ENCODE results near the gene CYP2A6. TPM values are rescaled to one million over a fixed set of nuclear protein-coding genes. Genes with fewer than 3 reads are reported as not detected.
"Not testable (repeated sequence)": the region's sequence is repeated elsewhere in the genome, so short reads cannot be mapped to it uniquely, and the experiment has no call there.

The CYP2A6 gene
- polyA plus RNA-seq, 1 experiment = not detected

GRCh38 chr19:40888191-40888590 is 37.9 kb upstream of the CYP2A6 start:
- no peak overlapping the region for H3K4me3 ChIP-seq (ENCODE audit: low read depth, low read length)
- ChIA-PET POLR2A (no interaction called here), CTCF (no interaction called here)
- no peak overlapping the region for H3K27ac ChIP-seq (ENCODE audit: low read depth, low read length)
- H3K9me3 ChIP-seq (ENCODE audit: control insufficient read depth, insufficient read depth, low read length) = no peaks in the 10 kb centered on the region
- TF ChIP-seq, protein P1, sequence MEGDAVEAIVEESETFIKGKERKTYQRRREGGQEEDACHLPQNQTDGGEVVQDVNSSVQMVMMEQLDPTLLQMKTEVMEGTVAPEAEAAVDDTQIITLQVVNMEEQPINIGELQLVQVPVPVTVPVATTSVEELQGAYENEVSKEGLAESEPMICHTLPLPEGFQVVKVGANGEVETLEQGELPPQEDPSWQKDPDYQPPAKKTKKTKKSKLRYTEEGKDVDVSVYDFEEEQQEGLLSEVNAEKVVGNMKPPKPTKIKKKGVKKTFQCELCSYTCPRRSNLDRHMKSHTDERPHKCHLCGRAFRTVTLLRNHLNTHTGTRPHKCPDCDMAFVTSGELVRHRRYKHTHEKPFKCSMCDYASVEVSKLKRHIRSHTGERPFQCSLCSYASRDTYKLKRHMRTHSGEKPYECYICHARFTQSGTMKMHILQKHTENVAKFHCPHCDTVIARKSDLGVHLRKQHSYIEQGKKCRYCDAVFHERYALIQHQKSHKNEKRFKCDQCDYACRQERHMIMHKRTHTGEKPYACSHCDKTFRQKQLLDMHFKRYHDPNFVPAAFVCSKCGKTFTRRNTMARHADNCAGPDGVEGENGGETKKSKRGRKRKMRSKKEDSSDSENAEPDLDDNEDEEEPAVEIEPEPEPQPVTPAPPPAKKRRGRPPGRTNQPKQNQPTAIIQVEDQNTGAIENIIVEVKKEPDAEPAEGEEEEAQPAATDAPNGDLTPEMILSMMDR (IDR thresholded peaks at IDR 0.05; ENCODE audit: low read depth, low read length) = no peak
- no peak for DNase-seq (ENCODE audit: low read depth, low spot score)
- H3K27me3 ChIP-seq (ENCODE audit: control insufficient read depth, insufficient read depth, low read length) = peaks cover 2% of the 10 kb centered on the region

- H3K9me3 ChIP-seq (ENCODE audit: control insufficient read depth, insufficient read depth, low read length); CTCF ChIA-PET; DNase-seq (ENCODE audit: low read depth, low spot score); H3K4me3 ChIP-seq (ENCODE audit: low read depth, low read length); POLR2A ChIA-PET; H3K27me3 ChIP-seq (ENCODE audit: control insufficient read depth, insufficient read depth, low read length); H3K27ac ChIP-seq (ENCODE audit: low read depth, low read length): not testable (repeated sequence)
Measured at GRCh38 chr19:40884187-40884931, 34.1 kb upstream of the CYP2A6 start.

- POLR2A ChIA-PET; CTCF ChIA-PET; H3K4me3 ChIP-seq (ENCODE audit: low read depth, low read length); H3K9me3 ChIP-seq (ENCODE audit: control insufficient read depth, insufficient read depth, low read length); H3K27me3 ChIP-seq (ENCODE audit: control insufficient read depth, insufficient read depth, low read length); H3K27ac ChIP-seq (ENCODE audit: low read depth, low read length); DNase-seq (ENCODE audit: low read depth, low spot score): not testable (repeated sequence)
Measured at GRCh38 chr19:40882062-40882461, 31.8 kb upstream of the CYP2A6 start, which contains the start of gene CYP2A7. Gene CYP2A7 (minus strand): TSS chr19:40882231. CDS start chr19:40882210, 21 bp downstream.

DNA sequence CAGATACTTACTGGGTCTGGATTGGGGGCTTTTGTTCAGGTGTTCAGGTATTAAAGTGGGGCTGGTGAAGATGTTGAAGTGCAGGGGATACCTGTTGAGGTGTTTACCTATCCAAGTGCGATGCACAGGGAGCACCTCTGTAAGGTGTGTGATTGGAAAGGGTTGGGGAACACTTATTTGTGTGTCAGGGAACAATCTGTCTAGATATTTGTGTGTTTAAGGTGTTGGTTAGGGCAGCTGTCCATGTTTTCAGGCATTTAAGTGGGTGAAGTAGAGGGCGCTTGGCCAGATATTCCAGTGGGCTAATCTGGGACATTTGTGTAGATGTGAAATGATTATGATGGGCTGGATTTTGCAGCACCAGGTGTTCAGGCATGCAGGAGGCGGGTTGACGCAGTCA is 29.1 kb upstream of the CYP2A6 start:
- DNase-seq (ENCODE audit: low read depth, low spot score); H3K27me3 ChIP-seq (ENCODE audit: control insufficient read depth, insufficient read depth, low read length); H3K27ac ChIP-seq (ENCODE audit: low read depth, low read length); POLR2A ChIA-PET; CTCF ChIA-PET; H3K4me3 ChIP-seq (ENCODE audit: low read depth, low read length); H3K9me3 ChIP-seq (ENCODE audit: control insufficient read depth, insufficient read depth, low read length): not testable (repeated sequence)

DNA sequence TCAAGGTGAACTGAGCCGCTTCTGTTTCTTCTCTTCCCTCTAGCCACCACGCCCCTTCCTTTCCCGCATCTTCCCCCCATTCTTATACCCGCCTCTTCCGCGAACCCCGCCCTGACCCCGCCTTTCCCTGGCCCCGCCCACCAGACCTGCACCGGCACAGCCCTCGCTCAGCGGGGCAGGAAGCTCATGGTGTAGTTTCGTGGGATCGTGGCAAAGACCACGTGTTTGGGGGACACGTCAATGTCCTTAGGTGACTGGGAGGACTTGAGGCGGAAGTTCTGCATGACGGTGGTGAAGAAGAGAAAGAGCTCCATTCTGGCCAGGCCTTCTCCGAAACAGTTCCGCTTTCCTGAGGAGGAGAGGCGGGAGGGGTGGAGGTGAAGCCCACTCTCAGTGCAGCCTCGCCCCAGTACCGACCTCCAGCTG is 25.3 kb upstream of the CYP2A6 start:
- DNase-seq (ENCODE audit: low read depth, low spot score); H3K9me3 ChIP-seq (ENCODE audit: control insufficient read depth, insufficient read depth, low read length); H3K4me3 ChIP-seq (ENCODE audit: low read depth, low read length); H3K27ac ChIP-seq (ENCODE audit: low read depth, low read length); CTCF ChIA-PET; POLR2A ChIA-PET; H3K27me3 ChIP-seq (ENCODE audit: control insufficient read depth, insufficient read depth, low read length): not testable (repeated sequence)

DNA sequence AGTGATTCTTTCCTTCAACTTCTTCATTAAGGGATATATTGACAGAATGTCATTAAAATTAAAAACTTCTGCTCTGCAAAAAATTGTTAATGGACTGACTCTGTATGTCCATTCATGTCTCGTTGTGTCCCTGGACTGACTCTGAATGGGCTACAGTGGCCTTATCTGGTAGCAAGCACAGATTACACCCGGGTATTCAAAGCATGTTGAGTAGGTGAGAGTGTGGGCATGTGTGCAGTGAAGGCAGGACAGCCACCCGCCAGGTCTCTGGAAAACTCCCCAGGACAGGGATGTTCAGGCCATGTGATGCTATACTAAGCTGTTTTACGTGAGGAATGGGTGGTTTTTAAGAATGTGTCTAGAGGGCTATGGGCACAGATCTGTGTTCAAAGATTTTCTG is 24.6 kb upstream of the CYP2A6 start:
- DNase-seq (ENCODE audit: low read depth, low spot score); CTCF ChIA-PET; H3K27me3 ChIP-seq (ENCODE audit: control insufficient read depth, insufficient read depth, low read length); H3K9me3 ChIP-seq (ENCODE audit: control insufficient read depth, insufficient read depth, low read length); H3K4me3 ChIP-seq (ENCODE audit: low read depth, low read length); H3K27ac ChIP-seq (ENCODE audit: low read depth, low read length); POLR2A ChIA-PET: not testable (repeated sequence)

DNA sequence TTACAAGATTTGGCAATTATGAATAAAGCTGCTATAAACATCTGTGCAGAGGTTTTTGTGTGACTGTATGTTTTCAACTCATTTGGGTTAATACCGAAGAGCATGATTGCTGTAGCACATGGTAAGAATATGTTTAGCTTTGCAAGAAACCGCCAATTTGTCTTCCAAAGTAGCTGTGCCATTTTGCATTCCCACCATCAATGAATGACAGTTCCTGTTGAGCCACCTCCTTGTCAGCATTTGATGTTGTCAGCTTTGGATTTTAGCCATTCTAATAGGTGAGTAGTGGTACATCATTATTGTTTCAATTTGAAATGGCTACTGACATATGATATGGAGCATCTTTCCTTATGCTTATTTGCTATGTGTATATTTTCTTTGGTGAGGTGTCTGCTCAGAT is 23.6 kb upstream of the CYP2A6 start:
- H3K27me3 ChIP-seq (ENCODE audit: control insufficient read depth, insufficient read depth, low read length); POLR2A ChIA-PET; H3K4me3 ChIP-seq (ENCODE audit: low read depth, low read length); H3K9me3 ChIP-seq (ENCODE audit: control insufficient read depth, insufficient read depth, low read length); DNase-seq (ENCODE audit: low read depth, low spot score); CTCF ChIA-PET; H3K27ac ChIP-seq (ENCODE audit: low read depth, low read length): not testable (repeated sequence)

DNA sequence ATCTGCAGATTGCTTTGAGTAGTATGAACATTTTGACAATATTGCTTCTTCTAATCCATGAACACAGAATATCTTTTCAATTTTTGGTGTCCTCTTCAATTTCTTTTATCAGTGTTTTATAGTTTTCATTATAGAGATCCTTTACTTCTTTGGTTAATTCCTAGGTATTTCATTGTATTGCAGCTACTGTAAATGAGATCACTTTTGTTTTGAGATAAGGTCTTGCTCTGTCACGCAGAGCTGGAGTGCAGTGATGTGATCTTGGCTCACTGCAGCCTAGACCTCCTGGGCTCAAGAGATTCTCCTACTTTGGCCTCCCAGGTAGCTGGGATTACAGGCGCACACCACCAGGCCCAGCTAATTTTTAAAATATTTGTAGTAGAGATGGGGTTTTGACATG is 22.0 kb upstream of the CYP2A6 start:
- TF ChIP-seq, protein P1 (IDR thresholded peaks at IDR 0.05; ENCODE audit: low read depth, low read length) = no peak
- DNase-seq (ENCODE audit: low read depth, low spot score) = no peak
- H3K27me3 ChIP-seq (ENCODE audit: control insufficient read depth, insufficient read depth, low read length) = peaks cover 10% of the 10 kb centered on the region
- ChIA-PET CTCF (no interaction called here), POLR2A (no interaction called here)
- no peak overlapping the region for H3K27ac ChIP-seq (ENCODE audit: low read depth, low read length)
- H3K4me3 ChIP-seq (ENCODE audit: low read depth, low read length) = no peak overlapping the region
- H3K9me3 ChIP-seq (ENCODE audit: control insufficient read depth, insufficient read depth, low read length) = no peaks in the 10 kb centered on the region

Data from AG04450 (cell line).